Mucosa of rectum (tissue), 2 donors: Measurements from ENCODE around the gene WDR19.

Source experiments
- H3K27ac ChIP-seq, 2 donors: one replicate each; pipeline ENCODE4 v1.7.0; 2013; ENCODE audit warnings: inconsistent platforms in 2 of 2, low read depth in 2 of 2, low read length in 2 of 2
- H3K27me3 ChIP-seq, 2 donors: one replicate each; pipeline ENCODE4 v1.7.0; 2013; ENCODE audit warnings: low read length in 2 of 2; ENCODE audit not compliant: control insufficient read depth in 2 of 2, insufficient read depth in 2 of 2
- H3K36me3 ChIP-seq, 2 donors: one replicate each; pipeline ENCODE4 v1.7.0; 2013; ENCODE audit warnings: low read length in 2 of 2; ENCODE audit not compliant: control insufficient read depth in 2 of 2, insufficient read depth in 2 of 2
- H3K4me1 ChIP-seq, 2 donors: one replicate each; pipeline ENCODE4 v1.7.0; 2013; ENCODE audit warnings: low read length in 2 of 2, mild to moderate bottlenecking in 1 of 2; ENCODE audit not compliant: control insufficient read depth in 2 of 2, insufficient read depth in 2 of 2
- H3K4me3 ChIP-seq, 2 donors: one replicate each; pipeline ENCODE4 v1.7.0; 2013; ENCODE audit warnings: low read length in 2 of 2
- H3K9ac ChIP-seq, 2 donors: one replicate each; pipeline ENCODE4 v1.7.0; 2013; ENCODE audit warnings: low read length in 2 of 2, low read depth in 1 of 2, mild to moderate bottlenecking in 1 of 2
- H3K9me3 ChIP-seq, 2 donors: one replicate each; pipeline ENCODE4 v1.7.0; 2013; ENCODE audit warnings: low read length in 2 of 2; ENCODE audit not compliant: control insufficient read depth in 2 of 2
- donor health status: healthy.
- donor health status: Normal muscosa, but diverticular disease.

WDR19 gene

DNA sequence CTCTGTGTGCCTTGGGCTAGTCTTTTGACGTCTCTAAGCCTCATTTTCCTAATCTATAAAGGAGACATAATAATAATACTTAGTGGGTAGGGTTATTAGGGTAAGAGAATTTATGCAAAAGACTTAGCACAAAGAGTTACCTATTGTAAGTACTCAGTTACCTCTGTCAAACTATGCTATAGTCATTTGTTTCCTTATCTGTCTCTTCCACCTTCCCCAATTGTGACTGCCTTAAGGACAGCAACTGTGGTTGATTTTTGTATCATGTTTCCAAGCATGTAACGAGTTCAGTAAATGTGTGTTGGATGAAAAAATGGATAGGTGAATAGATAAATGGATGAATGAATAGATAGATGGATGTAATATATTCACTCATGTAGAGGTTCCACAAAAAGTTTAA is 48.1 kb downstream of the WDR19 start:
- Histone ChIP-seq H3K9ac (no peak overlapping the region), H3K27me3 (no peaks in the 10 kb centered on the region), H3K36me3 (no peaks in the 10 kb centered on the region), H3K27ac (no peak overlapping the region), H3K4me1 (no peaks in the 10 kb centered on the region), H3K9me3 (no peaks in the 10 kb centered on the region), H3K4me3 (no peak overlapping the region)

DNA sequence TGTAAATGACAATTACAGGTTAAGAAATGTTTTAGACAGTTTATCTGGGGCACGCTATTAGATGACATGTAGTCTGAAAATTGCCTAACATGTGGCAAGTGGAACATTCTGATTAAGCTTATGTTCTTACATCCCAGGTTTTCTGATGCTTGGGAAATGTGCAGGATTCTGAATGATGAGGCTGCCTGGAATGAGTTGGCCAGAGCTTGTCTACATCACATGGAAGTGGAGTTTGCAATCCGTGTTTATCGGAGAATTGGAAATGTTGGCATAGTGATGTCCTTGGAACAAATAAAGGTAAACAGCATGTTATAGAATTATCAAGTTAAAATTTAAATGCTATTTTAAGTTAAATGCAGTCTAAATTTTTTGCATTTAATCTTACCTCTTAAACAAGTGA is 49.3 kb downstream of the WDR19 start:
- Histone ChIP-seq H3K4me1 (no peaks in the 10 kb centered on the region), H3K4me3 (no peak overlapping the region), H3K27ac (no peak overlapping the region), H3K9me3 (no peaks in the 10 kb centered on the region), H3K36me3 (peaks cover 0 to 3% of the 10 kb centered on the region in 2 donors), H3K9ac (no peak overlapping the region), H3K27me3 (no peaks in the 10 kb centered on the region)

DNA sequence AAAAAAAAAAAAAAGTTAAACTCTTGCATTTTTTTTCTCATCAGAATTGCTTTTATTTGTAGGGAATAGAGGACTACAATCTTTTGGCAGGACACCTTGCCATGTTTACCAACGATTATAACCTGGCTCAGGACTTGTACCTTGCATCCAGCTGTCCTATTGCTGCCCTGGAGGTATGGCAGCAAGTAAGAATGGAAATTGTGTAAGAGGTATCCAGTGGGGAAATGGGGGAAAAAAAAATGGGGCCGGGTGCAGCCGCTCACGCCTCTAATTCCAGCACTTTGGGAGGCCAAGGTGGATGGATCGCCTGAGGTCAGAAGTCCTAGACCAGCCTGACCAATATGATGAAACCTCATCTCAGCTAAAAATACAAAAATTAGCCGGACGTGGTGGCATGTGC is 49.8 kb downstream of the WDR19 start:
- Histone ChIP-seq H3K27me3 (no peaks in the 10 kb centered on the region), H3K9ac (no peak overlapping the region), H3K9me3 (no peaks in the 10 kb centered on the region), H3K4me1 (no peaks in the 10 kb centered on the region), H3K27ac (no peak overlapping the region), H3K4me3 (no peak overlapping the region), H3K36me3 (peaks cover 0 to 3% of the 10 kb centered on the region in 2 donors)

- Histone ChIP-seq H3K9ac (no peak overlapping the region), H3K4me3 (no peak overlapping the region), H3K27me3 (no peaks in the 10 kb centered on the region), H3K9me3 (no peaks in the 10 kb centered on the region), H3K36me3 (peaks cover 0 to 3% of the 10 kb centered on the region in 2 donors), H3K27ac (no peak overlapping the region), H3K4me1 (no peaks in the 10 kb centered on the region)
Measured at GRCh38 chr4:39233114-39233513, 50.8 kb downstream of the WDR19 start.

- H3K9ac ChIP-seq = no peak overlapping the region
- H3K4me1 ChIP-seq = no peaks in the 10 kb centered on the region
- H3K27ac ChIP-seq = no peak overlapping the region
- H3K9me3 ChIP-seq = no peaks in the 10 kb centered on the region
- peaks cover 0 to 3% of the 10 kb centered on the region in 2 donors for H3K36me3 ChIP-seq
- H3K27me3 ChIP-seq = no peaks in the 10 kb centered on the region
- H3K4me3 ChIP-seq = no peak overlapping the region
Measured at GRCh38 chr4:39233783-39234182, 51.5 kb downstream of the WDR19 start.

DNA sequence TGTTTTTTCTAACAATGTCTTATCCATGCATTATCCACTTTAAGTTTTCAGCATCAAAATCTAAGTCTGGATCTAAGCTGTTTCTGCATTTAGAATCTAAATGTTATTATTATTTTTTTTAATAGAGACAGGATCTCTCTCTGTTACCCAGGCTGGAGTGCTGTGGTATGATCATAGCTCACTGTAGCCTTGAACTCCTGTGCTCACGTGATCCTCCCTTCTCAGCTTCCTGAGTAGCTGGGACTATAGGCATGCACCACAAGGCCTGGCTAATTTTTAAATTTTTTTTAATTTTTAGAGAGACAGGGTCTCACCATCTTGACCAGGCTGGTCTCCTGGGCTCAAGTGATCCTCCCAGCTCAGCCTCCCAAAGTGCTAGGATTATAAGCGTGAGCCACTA is 52.7 kb downstream of the WDR19 start:
- H3K36me3 ChIP-seq = peaks cover 0 to 3% of the 10 kb centered on the region in 2 donors
- no peak overlapping the region for H3K9ac ChIP-seq
- no peaks in the 10 kb centered on the region for H3K4me1 ChIP-seq
- H3K4me3 ChIP-seq = no peak overlapping the region
- no peaks in the 10 kb centered on the region for H3K9me3 ChIP-seq
- H3K27ac ChIP-seq = no peak overlapping the region
- no peaks in the 10 kb centered on the region for H3K27me3 ChIP-seq

DNA sequence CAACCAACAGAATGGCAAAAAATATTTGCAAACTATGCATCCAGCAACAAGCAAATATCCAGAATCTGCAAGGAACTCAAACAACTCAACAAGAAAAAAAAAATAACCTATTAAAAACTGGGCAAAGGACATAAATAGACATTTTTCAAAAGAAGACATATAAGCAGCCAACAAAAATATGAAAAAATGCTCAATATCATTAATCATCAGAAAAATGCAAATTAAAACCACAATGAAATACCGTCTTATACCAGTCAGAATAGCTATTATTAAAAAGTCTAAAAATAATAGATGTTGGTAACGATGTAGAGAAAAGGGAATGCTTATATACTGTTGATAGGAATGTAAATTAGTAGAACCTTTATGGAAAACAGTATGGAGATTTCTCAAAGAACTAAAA is 53.4 kb downstream of the WDR19 start:
- Histone ChIP-seq H3K27me3 (no peaks in the 10 kb centered on the region), H3K4me3 (no peak overlapping the region), H3K36me3 (peaks cover 0 to 3% of the 10 kb centered on the region in 2 donors), H3K9me3 (no peaks in the 10 kb centered on the region), H3K4me1 (no peaks in the 10 kb centered on the region), H3K27ac (no peak overlapping the region), H3K9ac (no peak overlapping the region)

- Histone ChIP-seq H3K9ac (no peak overlapping the region), H3K27ac (no peak overlapping the region), H3K4me1 (no peaks in the 10 kb centered on the region), H3K9me3 (no peaks in the 10 kb centered on the region), H3K27me3 (no peaks in the 10 kb centered on the region), H3K4me3 (no peak overlapping the region), H3K36me3 (peaks cover 0 to 3% of the 10 kb centered on the region in 2 donors)
Measured at GRCh38 chr4:39237179-39237578, 54.9 kb downstream of the WDR19 start.

DNA sequence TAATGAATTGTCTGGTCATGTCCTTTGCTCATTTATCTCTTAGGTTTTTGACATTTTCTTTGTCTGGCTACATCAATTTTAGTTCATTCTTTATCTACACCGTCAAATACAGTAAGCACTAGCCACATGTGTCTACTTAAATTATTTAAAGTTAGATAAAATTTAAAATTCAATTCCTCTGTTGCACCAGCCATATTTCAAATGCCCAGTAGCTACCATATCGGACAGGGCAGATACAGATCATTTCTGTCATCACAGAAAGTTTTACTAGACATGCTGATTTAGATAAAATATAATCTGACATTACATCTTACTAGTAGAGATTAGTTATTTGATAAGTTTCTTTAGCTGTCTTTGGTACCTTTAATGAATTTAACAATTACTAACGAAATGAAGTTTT is 61.1 kb downstream of the WDR19 start:
- Histone ChIP-seq H3K27ac (no peak overlapping the region), H3K9me3 (peaks cover 0 to 3% of the 10 kb centered on the region in 2 donors), H3K27me3 (no peaks in the 10 kb centered on the region), H3K9ac (no peak overlapping the region), H3K4me3 (no peak overlapping the region), H3K36me3 (no peaks in the 10 kb centered on the region), H3K4me1 (no peaks in the 10 kb centered on the region)

GRCh38 chr4:39255266-39255665 is 72.9 kb downstream of the WDR19 start:
- H3K4me3 ChIP-seq = no peak overlapping the region
- no peaks in the 10 kb centered on the region for H3K27me3 ChIP-seq
- H3K9me3 ChIP-seq = no peaks in the 10 kb centered on the region
- H3K36me3 ChIP-seq = no peaks in the 10 kb centered on the region
- H3K4me1 ChIP-seq = no peaks in the 10 kb centered on the region
- no peak overlapping the region for H3K27ac ChIP-seq
- no peak overlapping the region for H3K9ac ChIP-seq

DNA sequence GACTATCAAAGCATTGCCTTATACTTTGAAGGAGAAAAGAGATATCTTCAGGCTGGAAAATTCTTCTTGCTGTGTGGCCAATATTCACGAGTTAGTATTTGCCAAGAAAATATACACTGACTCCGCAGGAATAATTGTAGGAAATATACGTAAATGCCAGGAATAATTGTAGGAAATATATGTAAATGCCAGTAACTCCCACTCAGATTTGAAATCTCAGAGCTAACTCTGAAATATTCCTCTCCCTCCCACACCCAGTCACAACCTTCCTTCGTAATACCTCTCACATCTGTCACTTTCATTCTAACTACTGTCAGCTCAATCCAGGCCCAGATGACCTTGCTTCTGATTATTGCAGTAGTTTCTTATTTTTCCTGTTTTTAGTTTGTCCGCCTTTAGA is 73.5 kb downstream of the WDR19 start:
- Histone ChIP-seq H3K4me1 (no peaks in the 10 kb centered on the region), H3K9ac (no peak overlapping the region), H3K36me3 (no peaks in the 10 kb centered on the region), H3K4me3 (no peak overlapping the region), H3K9me3 (no peaks in the 10 kb centered on the region), H3K27me3 (no peaks in the 10 kb centered on the region), H3K27ac (no peak overlapping the region)
